Mammary epithelial cell (primary cell): ENCODE results near the gene PROK1.

Experiments
- EZH2 ChIP-seq: IDR thresholded peaks from 2 replicates; pipeline ENCODE4 v1.6.1; 2012; ENCODE audit warnings: low read length, inconsistent platforms, borderline replicate concordance
- TF ChIP-seq, protein P1 (sequence below), 2 donors: IDR thresholded peaks in 1 of 2; conservative IDR thresholded peaks in 1 of 2; 2 replicates each; pipeline ENCODE4 v1.5.1; 2011 to 2012; ENCODE audit warnings: inconsistent platforms in 2 of 2, low read length in 2 of 2, mild to moderate bottlenecking in 2 of 2, control low read depth in 1 of 2, low read depth in 1 of 2; ENCODE audit not compliant: insufficient read depth in 1 of 2; ENCODE audit errors: extremely low read depth in 1 of 2

DNA sequence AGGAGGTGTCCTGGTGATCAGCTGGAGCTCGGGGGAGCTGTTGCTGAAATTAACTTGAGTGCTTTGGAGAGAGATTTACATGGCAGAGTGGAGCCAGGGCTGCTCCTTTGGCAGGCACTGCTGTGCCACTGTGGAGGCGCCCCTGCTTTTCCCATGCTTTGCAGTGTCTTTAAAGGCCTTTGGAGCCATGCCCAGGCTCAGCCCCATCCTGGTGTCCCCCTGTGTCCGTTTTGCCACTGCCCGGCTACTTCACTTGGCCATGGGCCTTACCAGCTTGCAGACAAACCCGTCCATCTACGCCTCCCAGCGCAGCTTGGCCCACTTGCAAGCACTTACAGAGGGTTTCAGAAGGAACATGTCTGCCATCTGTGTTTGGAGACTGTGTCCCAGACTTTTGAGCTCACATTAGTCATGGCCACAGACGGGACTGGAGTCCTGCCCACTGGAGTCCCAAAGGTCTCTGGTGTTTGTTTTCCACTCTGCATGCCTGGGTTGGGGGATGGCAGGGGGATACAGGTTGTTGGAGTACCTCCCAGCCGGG, 25.3 kb upstream of the PROK1 start:
- TF ChIP-seq, protein P1, sequence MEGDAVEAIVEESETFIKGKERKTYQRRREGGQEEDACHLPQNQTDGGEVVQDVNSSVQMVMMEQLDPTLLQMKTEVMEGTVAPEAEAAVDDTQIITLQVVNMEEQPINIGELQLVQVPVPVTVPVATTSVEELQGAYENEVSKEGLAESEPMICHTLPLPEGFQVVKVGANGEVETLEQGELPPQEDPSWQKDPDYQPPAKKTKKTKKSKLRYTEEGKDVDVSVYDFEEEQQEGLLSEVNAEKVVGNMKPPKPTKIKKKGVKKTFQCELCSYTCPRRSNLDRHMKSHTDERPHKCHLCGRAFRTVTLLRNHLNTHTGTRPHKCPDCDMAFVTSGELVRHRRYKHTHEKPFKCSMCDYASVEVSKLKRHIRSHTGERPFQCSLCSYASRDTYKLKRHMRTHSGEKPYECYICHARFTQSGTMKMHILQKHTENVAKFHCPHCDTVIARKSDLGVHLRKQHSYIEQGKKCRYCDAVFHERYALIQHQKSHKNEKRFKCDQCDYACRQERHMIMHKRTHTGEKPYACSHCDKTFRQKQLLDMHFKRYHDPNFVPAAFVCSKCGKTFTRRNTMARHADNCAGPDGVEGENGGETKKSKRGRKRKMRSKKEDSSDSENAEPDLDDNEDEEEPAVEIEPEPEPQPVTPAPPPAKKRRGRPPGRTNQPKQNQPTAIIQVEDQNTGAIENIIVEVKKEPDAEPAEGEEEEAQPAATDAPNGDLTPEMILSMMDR (conservative IDR thresholded peaks at IDR 0.05 in 1 of 2, IDR thresholded peaks at IDR 0.05 in 1 of 2; ENCODE audit: extremely low read depth in 1 of 2, insufficient read depth in 1 of 2, low read depth in 1 of 2, low read length in 2 of 2), result no peak
- TF ChIP-seq EZH2, result no peak
